HG03103 (cell line): Measurements from ENCODE around the gene PTPDC1.

Experiments
- ATAC-seq: cut with Tn5 transposase; IDR thresholded peaks from one replicate; pipeline ENCODE4 v1.9.1; 2021; ENCODE audit warnings: low read depth; ENCODE audit not compliant: unreplicated experiment

Gene PTPDC1

GRCh38 chr9:94139672-94140417 is 55.6 kb downstream of the PTPDC1 start:
- ATAC-seq: no peak

- no peak for ATAC-seq
These were observed 56.1 kb downstream of the PTPDC1 start for GRCh38 chr9:94140418-94140780.

DNA sequence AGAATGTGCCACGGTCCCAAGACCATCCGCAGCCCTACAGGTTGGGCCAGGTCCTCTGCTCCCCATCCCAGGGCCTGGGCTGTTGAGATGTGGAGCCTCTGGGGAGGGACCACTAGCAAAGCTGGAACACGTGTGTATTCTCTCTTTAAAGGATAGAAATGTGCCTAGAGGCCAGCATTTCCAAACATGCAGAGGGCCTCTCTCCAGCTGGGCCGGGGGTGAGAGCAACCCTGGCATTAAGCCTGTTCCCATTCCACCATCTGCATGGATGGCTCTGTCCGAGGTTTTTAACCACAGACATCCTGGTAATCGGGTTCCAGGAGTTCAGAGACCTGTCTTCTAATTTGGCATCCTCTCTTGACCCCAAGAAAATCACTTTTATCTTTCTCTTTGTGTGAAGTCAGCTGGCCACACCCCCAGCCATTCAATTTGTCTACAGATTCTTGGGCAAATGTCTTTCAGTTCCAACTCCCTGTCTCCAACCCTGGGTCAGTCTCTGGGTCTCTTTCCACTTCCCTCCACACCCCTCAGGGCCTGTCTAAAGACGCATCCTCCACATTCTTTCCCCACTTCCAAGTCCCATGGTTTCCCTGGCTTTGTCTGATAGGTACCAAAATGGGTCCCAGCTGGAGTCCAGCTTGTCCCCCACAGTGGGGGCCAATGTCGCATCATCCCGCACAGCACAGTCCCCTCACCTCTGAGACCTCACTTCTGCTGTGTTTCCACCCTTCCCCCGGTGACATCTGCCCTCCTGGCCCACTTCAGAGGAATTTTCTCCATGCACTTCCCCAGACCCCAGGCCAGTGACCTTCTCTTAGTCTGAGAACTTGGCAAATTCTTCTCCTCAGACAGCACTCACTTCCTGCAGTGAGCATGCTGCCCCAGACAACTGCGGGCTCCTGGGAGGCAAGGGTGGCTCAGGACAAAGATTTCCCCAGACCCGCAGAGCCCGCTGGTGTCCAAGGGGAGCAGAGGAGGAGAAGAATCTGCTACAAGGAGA is 56.8 kb downstream of the PTPDC1 start:
- ATAC-seq: no peak

- no peak for ATAC-seq
These were observed 58.1 kb downstream of the PTPDC1 start for GRCh38 chr9:94142353-94142752.

DNA sequence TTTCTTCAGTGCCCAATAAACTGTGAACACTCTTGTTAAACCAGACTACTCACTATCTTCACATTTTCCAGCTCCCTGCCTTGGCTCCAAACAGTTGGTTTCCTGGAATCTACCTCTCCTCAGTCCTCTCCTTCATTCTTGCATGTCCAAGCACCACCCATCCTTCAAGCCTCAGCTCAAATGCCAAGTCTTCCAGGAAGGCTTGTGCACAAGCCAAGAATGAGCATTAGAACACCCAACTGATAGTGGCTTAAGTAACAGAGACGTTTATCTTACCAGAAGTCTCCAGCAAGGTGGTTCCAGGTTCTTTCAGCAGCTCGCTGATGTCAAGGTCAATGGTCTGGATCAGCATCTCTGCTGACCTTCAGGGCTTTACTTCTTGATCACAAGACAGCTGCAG is 60.1 kb downstream of the PTPDC1 start:
- ATAC-seq: no peak

- no peak for ATAC-seq
These were observed 61.4 kb downstream of the PTPDC1 start for GRCh38 chr9:94145640-94146039.

GRCh38 chr9:94147776-94148175 is 63.5 kb downstream of the PTPDC1 start:
- ATAC-seq: no peak

GRCh38 chr9:94148419-94148818 is 64.2 kb downstream of the PTPDC1 start:
- no peak for ATAC-seq

DNA sequence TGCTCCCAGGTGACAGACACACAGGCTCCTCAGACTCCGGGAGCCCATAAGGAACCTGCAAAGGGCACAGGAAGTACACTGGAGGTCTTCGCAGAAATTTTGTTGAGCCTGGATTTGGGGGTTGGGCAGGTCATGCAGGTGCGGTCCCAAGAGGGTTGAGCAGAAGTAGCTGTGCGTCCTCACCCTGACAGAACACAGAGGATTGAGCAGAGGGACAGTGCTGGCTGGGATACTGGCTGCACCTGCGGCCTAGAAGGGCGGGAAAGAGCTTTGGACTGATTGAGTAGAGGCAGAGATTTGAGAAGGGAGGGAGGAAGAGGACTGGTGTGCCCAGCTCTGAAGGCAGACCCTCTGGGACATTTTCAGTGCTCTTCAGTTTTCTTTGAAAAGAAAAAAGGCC is 65.4 kb downstream of the PTPDC1 start:
- no peak for ATAC-seq

DNA sequence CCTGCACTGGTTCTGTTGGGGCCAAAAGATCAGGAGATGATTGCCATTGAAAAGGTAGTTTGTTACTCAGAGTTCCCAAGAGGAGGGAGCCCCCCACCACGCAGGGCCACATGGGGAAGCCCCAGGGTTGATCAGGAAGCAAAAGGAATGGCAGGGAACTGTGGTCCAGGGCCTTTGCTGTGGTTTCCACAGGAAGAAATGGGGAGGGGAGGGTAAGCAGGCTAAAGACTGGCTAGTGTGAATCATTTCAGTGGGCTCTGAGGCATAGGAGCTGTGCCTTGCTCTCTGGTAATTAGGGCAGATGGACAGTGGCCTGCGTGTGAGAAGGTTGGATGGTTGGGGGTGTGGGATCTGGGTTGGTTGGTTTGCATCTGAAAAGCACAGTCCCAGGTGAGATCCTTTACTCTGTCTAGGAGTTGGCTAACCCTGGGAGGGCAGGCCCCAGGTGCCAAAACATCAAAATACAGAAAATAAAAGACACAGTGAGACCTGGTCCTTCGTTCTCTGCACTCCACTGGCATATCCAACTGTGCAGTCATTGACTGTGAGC is 66.1 kb downstream of the PTPDC1 start:
- no peak for ATAC-seq

- no peak for ATAC-seq
These were observed 66.8 kb downstream of the PTPDC1 start for GRCh38 chr9:94150890-94151650.

DNA sequence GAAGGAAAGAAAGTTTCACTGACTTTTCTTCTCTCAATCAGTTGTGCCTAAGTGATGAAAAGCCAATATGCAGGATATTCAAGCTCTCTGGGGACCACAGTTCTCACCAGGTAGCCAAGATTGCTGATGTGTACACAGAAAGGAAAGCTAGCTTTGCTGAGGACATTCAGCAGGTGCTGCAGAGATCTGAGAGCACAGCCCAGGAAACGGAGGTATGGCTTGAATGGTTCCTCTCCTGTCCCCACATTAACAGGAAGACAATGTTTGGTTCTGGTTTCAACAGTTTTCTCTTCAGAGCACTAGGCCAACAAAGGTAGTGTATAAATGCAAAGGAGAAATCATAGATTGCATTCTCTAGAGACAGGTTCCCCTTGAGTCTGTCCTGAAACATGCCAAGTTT is 69.6 kb downstream of the PTPDC1 start:
- no peak for ATAC-seq

GRCh38 chr9:94156348-94157049 is 72.2 kb downstream of the PTPDC1 start:
- ATAC-seq: no peak

DNA sequence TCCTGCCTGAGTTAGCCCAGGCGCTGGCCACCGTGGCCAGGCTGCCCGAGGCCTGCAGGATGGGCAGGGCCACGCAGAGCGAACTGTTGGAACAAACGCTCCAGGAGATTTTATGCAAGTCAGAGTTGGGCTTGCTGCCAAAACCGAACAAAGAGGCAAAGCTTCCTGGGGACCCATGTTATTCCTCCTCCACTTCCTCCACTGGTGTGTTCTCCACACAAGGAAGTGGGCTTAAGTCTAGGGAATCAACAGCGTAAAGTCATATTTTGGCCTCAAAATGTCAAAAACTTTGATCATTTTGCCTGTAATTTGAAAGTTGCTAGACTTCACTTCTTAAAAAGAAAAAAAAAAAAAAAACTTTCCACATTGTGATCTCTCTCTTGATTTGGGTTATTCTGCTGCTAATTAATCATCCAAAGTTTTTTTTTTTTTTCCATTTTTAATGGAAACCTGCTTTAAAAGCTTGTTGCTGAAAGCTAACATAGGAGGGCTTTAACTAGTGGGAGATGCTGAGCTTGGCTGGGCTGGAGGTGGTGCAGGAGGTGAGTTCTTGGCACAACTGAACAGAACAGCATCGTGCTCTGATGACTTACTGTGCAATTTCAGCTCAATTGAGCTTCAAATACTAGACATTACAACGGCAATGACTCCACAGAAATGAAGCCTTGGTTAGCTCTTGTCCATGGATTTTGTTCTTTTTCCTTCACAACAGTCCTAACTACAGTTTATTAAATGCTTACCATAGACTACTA is 73.0 kb downstream of the PTPDC1 start:
- no peak for ATAC-seq
